ENCODE measurements around the gene SFXN1.

SFXN1 gene

DNA sequence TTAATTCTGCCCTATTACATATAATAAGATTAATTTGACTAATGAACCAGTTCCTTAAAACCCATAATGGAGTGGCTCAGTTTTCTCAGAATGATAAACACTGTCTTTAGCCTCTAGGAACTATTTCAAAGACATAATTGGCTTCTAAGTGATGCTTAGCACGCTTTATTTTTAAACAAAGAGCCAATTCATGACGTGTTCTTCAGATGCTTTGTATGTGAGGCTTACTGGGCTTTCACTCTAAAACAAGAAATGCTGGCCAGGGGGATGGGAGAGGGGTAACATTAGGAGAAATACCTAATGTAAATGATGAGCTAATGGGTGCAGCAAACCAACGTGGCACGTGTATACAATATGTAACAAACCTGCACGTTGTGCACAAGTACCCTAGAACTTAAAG lies 7.6 kb upstream of the SFXN1 start:
- H3K36me3 ChIP-seq (ENCODE audit: insufficient read depth, low read length): no peaks in the 10 kb centered on the region
- H3K9ac ChIP-seq (ENCODE audit: insufficient read length): no peak overlapping the region
- H3K9me3 ChIP-seq (ENCODE audit: low read depth, low read length): no peaks in the 10 kb centered on the region; the same call in 1 of the 2 replicates
- H3K4me3 ChIP-seq: no peak overlapping the region
- TF ChIP-seq EZH2 (IDR thresholded peaks at IDR 0.05): no peak
- no peak for TF ChIP-seq POLR2AphosphoS5 (IDR thresholded peaks at IDR 0.05; ENCODE audit: borderline replicate concordance, low read depth, low read length)
- TF ChIP-seq FOXP2 (optimal IDR thresholded peaks at IDR 0.05; ENCODE audit: control extremely low read depth, extremely low read length, insufficient read depth): no peak
- DNase-seq (ENCODE audit: low read depth, low spot score): no peak
- H3K27ac ChIP-seq: no peak overlapping the region

GRCh38 chr5:175471196-175471595 lies 7.2 kb upstream of the SFXN1 start:
- Histone ChIP-seq H3K9me3 (ENCODE audit: low read depth, low read length) (no peaks in the 10 kb centered on the region; the same call in 1 of the 2 replicates), H3K4me3 (no peak overlapping the region), H3K27ac (no peak overlapping the region), H3K36me3 (ENCODE audit: insufficient read depth, low read length) (no peaks in the 10 kb centered on the region), H3K9ac (ENCODE audit: insufficient read length) (no peak overlapping the region)
- no peak for DNase-seq (ENCODE audit: low read depth, low spot score)
- no peak for TF ChIP-seq POLR2AphosphoS5 (IDR thresholded peaks at IDR 0.05; ENCODE audit: borderline replicate concordance, low read depth, low read length)
- no peak for TF ChIP-seq EZH2 (IDR thresholded peaks at IDR 0.05)
- no peak for TF ChIP-seq FOXP2 (optimal IDR thresholded peaks at IDR 0.05; ENCODE audit: control extremely low read depth, extremely low read length, insufficient read depth)

DNA sequence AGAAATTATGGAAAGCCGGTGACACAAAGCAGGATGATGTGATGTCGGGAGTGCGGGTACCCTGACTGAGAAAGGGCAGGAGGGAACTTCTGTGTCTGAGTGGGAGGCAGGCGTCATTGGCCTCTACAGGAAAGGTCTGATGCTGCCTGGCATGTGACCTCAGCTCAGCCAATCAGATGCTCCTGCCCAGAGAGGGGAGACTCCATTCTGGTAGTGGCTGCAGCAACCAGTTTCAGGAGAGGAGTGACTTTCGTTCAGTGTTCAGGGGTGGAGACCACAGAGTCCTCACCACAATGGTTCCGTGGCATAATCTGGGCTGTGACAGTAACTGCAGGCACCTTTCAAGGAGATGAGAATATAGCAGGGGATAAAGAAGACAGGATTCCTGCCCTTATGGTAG lies 6.7 kb upstream of the SFXN1 start:
- no peak for DNase-seq (ENCODE audit: low read depth, low spot score)
- TF ChIP-seq EZH2 (IDR thresholded peaks at IDR 0.05) (no peak), FOXP2 (optimal IDR thresholded peaks at IDR 0.05; ENCODE audit: control extremely low read depth, extremely low read length, insufficient read depth) (no peak), POLR2AphosphoS5 (IDR thresholded peaks at IDR 0.05; ENCODE audit: borderline replicate concordance, low read depth, low read length) (no peak)
- Histone ChIP-seq H3K9ac (ENCODE audit: insufficient read length) (no peak overlapping the region), H3K36me3 (ENCODE audit: insufficient read depth, low read length) (no peaks in the 10 kb centered on the region), H3K4me3 (no peak overlapping the region), H3K9me3 (ENCODE audit: low read depth, low read length) (no peaks in the 10 kb centered on the region; the same call in 1 of the 2 replicates), H3K27ac (no peak overlapping the region)

- TF ChIP-seq POLR2AphosphoS5 (IDR thresholded peaks at IDR 0.05; ENCODE audit: borderline replicate concordance, low read depth, low read length) (no peak), EZH2 (IDR thresholded peaks at IDR 0.05) (no peak), FOXP2 (optimal IDR thresholded peaks at IDR 0.05; ENCODE audit: control extremely low read depth, extremely low read length, insufficient read depth) (no peak)
- Histone ChIP-seq H3K9ac (ENCODE audit: insufficient read length) (no peak overlapping the region), H3K36me3 (ENCODE audit: insufficient read depth, low read length) (no peaks in the 10 kb centered on the region), H3K4me3 (no peak overlapping the region), H3K27ac (no peak overlapping the region), H3K9me3 (ENCODE audit: low read depth, low read length) (no peaks in the 10 kb centered on the region; the same call in 1 of the 2 replicates)
- DNase-seq (ENCODE audit: low read depth, low spot score): no peak
Observed at GRCh38 chr5:175472378-175472777, 6.0 kb upstream of the SFXN1 start.

DNA sequence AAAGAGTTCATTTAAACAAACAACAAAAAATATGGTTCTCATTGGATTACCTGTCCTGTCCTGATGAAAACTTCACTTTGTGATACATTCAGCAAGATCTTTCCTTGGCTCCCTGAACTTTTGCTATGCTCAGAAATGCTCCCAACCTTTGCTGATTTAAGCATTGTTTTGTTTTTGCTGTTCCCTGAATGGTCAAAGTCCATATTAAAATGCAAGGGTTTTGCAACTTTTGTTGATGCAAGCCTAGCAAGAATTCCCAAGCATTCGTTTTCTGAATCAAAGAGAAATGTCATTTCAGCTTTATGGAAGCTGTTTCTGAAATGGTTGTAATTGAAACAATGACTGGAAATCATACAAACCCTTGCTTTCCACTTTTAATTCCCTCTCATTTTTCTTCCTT lies 3.1 kb upstream of the SFXN1 start:
- DNase-seq (ENCODE audit: low read depth, low spot score): no peak

DNA sequence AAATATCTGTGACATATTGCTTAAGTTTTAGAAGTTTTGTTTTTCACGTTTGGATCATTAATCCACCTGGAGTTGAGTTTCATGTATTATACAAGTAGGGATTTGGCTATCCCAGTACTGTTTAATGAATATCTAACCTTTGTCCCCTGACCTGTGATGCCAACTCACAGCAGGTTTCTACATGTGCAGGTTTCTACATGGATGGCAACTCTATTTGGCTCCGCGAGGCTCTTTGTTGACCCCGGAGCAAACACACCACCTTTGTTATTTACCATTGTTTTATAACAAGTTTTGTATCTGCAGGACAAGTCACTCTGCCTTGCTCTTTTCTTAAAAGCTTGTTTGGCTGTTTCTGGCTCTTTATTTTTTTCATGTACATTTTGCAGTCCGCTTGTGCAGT lies 920 bp upstream of the SFXN1 start:
- H3K36me3 ChIP-seq (ENCODE audit: insufficient read depth, low read length): peaks cover 23% of the 10 kb centered on the region
- no peak overlapping the region for H3K4me3 ChIP-seq
- TF ChIP-seq EZH2 (IDR thresholded peaks at IDR 0.05) (no peak), POLR2AphosphoS5 (IDR thresholded peaks at IDR 0.05; ENCODE audit: borderline replicate concordance, low read depth, low read length) (no peak), FOXP2 (optimal IDR thresholded peaks at IDR 0.05; ENCODE audit: control extremely low read depth, extremely low read length, insufficient read depth) (no peak)
- DNase-seq (ENCODE audit: low read depth, low spot score): no peak
- H3K9me3 ChIP-seq (ENCODE audit: low read depth, low read length): no peaks in the 10 kb centered on the region; the same call in 1 of the 2 replicates
- no peak overlapping the region for H3K9ac ChIP-seq (ENCODE audit: insufficient read length)
- no peak overlapping the region for H3K27ac ChIP-seq

More for the DNA sequence above, 3.1 kb upstream of the SFXN1 start:
- peak overlapping the region; percentile 65 for H3K27ac ChIP-seq
- H3K9ac ChIP-seq (ENCODE audit: insufficient read length): no peak overlapping the region
- H3K36me3 ChIP-seq (ENCODE audit: insufficient read depth, low read length): peaks cover under 1% of the 10 kb centered on the region
- H3K4me3 ChIP-seq: peak overlapping the region; percentile 50
- TF ChIP-seq POLR2AphosphoS5 (IDR thresholded peaks at IDR 0.05; ENCODE audit: borderline replicate concordance, low read depth, low read length) (no peak), EZH2 (IDR thresholded peaks at IDR 0.05) (no peak), FOXP2 (optimal IDR thresholded peaks at IDR 0.05; ENCODE audit: control extremely low read depth, extremely low read length, insufficient read depth) (no peak)
- H3K9me3 ChIP-seq (ENCODE audit: low read depth, low read length): no peaks in the 10 kb centered on the region; the same call in 1 of the 2 replicates

- no peak for DNase-seq (ENCODE audit: low read depth, low spot score)
- H3K27ac ChIP-seq: no peak overlapping the region
- no peaks in the 10 kb centered on the region; the same call in 1 of the 2 replicates for H3K9me3 ChIP-seq (ENCODE audit: low read depth, low read length)
- peak overlapping the region; percentile 97 for H3K4me3 ChIP-seq
- TF ChIP-seq EZH2 (IDR thresholded peaks at IDR 0.05) (no peak), POLR2AphosphoS5 (IDR thresholded peaks at IDR 0.05; ENCODE audit: borderline replicate concordance, low read depth, low read length) (no peak), FOXP2 (optimal IDR thresholded peaks at IDR 0.05; ENCODE audit: control extremely low read depth, extremely low read length, insufficient read depth) (no peak)
- H3K36me3 ChIP-seq (ENCODE audit: insufficient read depth, low read length): peaks cover 28% of the 10 kb centered on the region
- no peak overlapping the region for H3K9ac ChIP-seq (ENCODE audit: insufficient read length)
Observed at GRCh38 chr5:175478008-175478383, 364 bp upstream of the SFXN1 start.

- no peak for TF ChIP-seq EZH2 (IDR thresholded peaks at IDR 0.05)
- no peak for TF ChIP-seq FOXP2 (optimal IDR thresholded peaks at IDR 0.05; ENCODE audit: control extremely low read depth, extremely low read length, insufficient read depth)
- TF ChIP-seq POLR2AphosphoS5 (IDR thresholded peaks at IDR 0.05; ENCODE audit: borderline replicate concordance, low read depth, low read length): no peak
- Histone ChIP-seq H3K4me3 (peak overlapping the region; percentile 97), H3K9ac (ENCODE audit: insufficient read length) (peak overlapping the region; percentile 95), H3K36me3 (ENCODE audit: insufficient read depth, low read length) (peaks cover 41% of the 10 kb centered on the region), H3K27ac (no peak overlapping the region), H3K9me3 (ENCODE audit: low read depth, low read length) (no peaks in the 10 kb centered on the region; the same call in 1 of the 2 replicates)
- no peak for DNase-seq (ENCODE audit: low read depth, low spot score)
Observed at GRCh38 chr5:175479125-175479881, 943 bp downstream of the SFXN1 start.
